HG02973 (cell line): ENCODE data around the gene CACTIN.
"Not testable (repeated sequence)": the region's sequence is repeated elsewhere in the genome, so short reads cannot be mapped to it uniquely, and the experiment has no call there.

Experiments
- ATAC-seq: cut with Tn5 transposase; IDR thresholded peaks from one replicate; pipeline ENCODE4 v1.9.1; 2021; ENCODE audit warnings: moderate library complexity; ENCODE audit not compliant: unreplicated experiment

The CACTIN gene

DNA sequence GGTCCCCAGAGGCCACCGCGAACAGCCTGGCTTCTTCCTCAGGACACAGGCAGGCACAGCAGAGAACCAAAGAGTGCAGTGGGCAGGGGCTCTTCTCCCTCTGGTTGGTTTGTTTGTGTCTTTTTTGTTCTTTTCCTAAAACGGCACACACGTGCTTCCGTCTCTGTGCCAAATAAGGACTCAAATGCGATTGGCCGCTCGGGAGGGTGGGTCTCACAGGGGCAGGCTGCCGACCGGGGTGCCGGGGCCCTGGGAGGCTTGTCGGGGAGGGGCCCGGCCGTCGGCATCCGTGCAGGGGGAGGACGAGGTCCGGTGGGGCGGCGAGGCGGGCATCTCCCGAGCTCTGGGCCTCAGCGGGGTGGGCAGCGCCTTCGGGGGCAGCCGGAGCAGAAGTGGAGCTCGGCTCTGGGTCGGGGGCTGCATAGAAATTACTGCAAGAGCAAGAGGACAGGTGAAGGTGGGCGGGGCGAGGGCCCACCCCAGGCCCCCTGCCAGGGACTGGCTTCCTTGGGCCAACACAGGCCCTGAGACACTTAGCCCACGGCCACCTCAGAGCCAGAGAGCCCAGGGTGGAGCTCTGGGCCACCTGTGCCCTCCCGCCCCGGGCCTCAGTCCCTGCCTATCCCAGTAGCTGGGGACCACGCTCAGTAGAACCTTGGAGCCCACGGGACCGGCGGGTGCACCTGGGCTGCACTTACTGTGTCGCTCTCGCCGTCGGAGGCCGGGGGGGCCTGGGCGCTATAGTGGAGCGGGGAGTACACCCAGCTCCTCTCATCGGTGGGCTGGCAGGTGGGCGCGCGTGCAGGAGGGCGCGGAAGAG lies 6.4 kb upstream of the CACTIN start:
- ATAC-seq: no peak

DNA sequence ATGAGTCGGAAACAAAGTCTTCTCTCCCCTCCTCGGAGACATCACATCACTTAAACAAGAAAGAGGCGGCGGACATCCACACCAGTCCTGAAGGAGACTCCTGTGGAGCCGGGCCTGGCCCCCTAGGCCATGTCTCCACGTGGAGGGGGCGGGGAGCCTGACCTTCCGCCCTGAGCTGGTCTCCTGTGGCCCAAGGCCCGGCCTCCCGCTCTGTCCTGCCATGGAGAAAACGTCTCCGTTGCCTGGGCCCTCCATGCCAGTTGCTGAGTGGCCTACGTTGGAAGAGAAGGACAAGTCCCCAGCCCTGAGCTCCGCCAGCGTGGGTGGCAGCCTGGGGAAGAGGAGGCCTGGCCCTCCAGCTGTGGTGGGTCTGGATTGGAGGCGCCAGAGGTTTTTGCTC lies 5.5 kb upstream of the CACTIN start:
- ATAC-seq: no peak

DNA sequence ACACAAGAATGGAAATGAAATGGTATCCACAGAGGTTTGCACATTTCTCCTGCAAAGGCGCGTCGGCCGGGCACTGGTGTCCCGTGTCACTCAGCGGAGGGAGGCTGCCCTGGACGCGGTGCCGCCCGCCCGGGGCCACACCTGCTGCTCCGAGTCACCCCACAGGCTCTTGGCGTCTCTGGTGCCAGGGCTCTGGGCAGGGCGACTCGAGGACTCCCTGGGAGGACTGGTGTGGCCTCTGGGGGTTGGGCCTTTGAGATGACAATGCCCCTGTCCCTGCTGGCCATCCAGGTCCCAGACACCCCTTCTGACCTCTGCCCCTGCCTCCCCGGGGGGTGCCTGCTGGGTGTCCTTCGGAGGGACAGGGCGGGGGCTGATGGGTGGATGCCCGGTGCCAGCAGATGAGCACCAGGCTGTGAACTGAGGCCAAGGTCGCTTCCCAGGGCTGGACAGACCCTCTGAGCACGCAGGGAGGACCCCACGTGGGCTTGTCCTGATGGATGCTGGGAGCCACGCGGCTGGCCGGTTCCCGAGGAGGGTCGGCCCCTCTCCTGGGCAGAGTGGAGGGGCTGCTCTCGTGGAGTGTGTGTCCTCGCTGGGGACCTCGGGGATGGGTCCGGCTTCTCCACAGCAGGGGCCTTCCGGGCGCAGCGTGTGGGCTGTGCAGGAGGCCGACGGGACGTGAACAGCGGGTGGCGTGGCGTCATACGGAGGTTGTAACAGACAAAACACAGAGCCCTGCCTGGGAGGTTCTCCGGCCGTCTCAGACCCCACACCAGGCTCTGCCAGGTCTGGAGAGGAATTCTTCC lies 4.7 kb upstream of the CACTIN start:
- ATAC-seq: no peak

DNA sequence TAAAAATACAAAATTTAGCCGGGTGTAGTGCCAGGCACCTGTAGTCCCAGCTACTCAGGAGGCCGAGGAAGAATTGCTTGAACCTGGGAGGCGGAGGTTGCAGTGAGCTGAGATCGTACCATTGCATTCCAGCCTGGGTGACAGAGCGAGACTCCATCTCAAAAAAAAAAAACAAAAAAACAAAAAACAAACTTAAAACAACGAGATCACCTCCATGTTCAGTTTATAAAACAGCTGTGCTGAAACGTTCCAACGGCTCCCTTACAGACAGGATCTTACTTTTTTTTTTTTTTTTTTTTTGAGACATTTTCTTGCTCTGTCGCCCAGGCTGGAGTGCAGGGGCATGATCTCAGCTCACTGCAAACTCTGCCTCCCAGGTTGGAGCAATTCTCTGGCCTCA lies 2.2 kb upstream of the CACTIN start:
- ATAC-seq: not testable (repeated sequence)

DNA sequence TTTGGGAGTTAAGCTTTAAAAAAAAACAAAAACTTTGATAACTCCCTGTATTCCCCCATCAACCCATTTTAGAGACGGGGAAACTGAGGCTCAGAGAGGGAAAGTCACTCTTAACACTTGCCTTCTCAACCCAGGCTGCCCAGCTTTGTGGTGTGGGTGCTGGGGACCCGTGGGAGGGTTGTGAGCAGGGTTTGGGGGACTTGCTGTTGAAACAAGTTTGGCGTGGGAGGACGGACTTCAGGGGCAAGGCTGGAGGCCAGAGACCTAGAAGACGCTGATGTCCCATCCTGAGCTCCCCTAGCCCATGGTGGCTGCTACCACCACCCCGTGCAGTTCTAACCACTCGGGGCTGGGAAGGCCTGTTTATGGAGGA lies 747 bp upstream of the CACTIN start:
- no peak for ATAC-seq

DNA sequence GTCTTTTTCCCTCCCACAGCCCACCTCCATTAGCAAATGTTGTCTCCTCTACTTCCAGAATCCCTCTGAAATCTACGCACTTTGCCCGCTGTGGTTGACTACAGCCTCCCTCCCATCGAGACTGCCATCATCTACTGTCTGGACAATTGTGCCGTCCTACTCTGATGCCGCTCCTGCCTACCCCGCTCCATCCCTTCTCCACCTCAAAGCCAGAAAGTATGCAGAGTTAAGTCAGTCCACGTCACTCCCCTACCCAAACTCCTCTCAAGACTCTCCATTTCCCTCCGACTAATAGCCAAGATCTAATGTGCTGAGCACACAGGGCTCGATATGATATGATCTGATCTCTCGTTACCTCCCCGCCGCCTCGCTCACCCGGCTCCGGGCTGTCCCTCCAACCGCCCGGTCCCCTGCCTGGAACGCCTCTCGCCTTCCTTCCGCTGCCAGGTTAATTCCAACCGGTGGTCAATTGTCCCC lies 556 bp downstream of the CACTIN start:
- ATAC-seq: no peak

DNA sequence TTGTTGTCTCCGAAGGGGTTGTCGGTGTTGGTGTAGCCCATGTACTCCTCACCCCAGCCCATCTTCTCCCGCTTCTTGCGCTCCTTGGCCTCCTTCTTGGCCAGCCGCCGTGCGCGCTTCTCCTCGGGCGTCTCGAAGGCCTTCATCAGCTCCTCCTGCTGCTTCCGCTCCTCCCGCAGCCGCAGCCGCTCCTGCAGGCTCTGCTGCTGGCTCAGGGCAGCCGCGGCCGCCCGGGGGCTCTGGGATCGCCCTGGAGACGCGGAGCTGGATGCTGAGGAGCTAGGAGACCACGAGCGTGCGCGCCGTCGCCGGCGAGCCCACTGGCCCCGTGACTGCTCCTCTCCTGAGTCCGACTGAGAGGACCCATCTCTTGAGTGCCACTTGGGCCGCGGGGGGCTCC lies 2.9 kb downstream of the CACTIN start:
- ATAC-seq: no peak

DNA sequence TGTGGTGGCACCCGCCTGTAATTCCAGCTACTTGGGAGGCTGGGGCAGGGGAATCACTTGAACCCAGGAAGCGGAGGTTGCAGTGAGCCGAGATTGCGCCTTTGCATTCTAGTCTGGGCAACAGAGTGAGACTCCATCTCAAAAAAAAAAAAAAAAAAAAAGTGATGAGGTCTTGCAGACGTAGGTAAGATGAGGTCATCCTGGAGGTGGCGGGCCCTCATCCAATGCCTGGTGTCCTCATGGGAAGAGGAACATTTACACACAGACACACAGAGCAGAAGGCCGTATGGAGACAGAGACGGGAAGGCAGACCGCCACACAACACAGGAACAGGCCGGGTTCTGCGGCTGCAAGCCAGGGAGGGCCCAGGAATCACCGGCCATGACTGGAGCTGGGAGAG lies 4.4 kb downstream of the CACTIN start:
- no peak for ATAC-seq

DNA sequence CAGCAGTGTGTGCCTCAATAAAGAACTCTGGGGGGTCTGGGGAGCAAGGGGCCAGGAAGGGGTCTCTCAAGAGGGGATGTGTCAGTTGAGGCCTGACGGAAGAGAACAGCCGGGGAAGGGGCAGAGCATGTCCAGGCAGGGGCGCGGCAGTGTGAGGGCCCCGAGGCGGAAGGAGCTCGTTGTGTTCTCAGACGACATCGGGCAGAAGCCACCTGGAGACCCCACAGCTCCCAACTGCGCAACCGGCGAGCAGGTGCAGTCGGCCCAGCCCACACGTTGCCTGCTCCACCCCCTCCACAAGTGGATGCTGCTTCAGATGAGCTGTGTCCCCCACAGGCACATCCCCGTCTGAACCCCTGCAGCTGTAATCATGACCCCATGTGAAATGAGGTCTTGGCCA lies 4.9 kb downstream of the CACTIN start:
- ATAC-seq: no peak

DNA sequence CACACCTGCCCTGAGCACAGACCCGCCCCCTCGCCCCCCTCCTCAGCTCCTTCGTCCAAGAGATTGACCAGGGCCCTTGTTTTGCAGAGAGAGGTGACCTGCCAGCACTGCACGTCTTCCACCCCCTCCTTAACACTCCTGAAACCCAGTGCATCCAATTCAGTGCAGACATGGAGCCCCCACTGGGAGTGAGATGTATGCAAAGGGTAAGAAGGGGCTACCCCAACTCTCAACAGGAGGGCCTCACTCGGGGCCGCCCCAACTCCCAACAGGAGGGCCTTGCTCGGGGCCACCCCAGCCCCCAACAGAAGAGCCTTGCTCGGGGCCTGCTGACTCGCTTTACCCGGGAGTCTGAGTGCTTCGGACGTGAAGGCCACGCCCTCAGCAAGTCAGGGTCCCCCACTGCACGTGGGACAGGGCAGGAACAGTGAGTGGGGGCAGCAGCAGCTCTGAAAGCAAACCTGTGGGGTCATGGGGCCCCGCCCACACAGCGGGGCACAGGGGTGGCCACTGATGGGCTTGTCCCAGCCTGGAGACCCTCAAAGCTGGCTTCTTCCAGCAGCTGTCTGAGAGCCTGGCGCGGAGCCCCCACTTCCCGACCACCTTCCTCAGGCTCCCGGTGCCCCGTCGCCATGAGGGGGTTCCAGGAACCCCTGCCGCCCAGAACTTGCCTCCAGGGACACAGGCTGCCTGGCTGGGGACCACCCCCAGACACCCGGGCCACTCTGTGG lies 5.6 kb downstream of the CACTIN start:
- no peak for ATAC-seq

DNA sequence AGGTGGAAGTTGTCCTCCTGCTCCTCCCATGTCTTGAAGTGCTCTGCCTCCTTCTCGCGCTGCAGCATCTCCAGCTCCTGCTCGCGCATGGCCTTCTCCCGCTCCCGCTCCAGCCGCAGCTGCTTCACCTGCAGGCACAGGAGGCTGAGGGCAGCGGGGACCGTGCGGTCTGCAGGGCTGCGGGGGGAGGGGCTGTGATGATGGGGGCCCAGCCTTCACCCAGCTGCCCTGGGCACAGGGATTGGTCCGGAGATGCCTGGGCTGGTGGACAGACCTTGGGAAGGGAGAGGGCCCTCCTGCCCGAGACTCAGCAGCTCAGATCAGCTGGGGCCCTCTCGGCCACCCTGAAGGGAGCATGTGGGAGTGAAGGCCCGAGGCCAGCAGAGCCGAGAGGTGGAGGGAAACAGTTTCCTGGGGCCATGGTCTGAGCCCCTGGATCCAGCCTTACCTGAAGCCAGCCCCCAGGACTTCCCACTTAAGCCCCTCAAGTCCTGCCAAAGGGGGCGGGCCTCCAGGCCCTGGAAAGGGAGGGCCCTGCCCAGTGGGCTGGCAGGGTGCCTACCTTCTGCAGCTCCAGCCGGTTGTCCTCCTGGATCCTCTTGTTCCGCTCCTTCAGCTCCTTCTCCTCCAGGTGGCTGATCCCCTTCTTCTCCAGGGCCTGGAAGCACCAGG lies 6.3 kb downstream of the CACTIN start:
- no peak for ATAC-seq

DNA sequence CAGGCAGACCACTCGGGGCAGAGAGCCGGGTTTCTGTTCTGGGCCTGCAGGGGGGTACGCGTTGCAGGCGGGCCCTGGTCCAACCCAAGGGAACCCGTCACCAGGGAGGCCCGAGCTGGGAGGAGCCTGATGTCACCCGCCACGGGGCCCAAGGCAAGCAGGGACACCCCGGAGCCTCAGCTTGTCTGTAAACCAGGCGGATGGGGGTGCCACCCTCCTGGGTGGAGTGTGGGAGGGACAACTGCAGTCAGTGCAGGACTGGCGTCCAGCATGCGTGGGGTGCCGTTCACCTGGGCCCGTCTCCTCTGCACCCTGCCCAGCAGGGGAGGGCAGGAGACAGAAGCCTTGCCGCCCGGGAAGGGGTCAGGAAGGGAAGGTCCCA lies 7.0 kb downstream of the CACTIN start:
- ATAC-seq: no peak

DNA sequence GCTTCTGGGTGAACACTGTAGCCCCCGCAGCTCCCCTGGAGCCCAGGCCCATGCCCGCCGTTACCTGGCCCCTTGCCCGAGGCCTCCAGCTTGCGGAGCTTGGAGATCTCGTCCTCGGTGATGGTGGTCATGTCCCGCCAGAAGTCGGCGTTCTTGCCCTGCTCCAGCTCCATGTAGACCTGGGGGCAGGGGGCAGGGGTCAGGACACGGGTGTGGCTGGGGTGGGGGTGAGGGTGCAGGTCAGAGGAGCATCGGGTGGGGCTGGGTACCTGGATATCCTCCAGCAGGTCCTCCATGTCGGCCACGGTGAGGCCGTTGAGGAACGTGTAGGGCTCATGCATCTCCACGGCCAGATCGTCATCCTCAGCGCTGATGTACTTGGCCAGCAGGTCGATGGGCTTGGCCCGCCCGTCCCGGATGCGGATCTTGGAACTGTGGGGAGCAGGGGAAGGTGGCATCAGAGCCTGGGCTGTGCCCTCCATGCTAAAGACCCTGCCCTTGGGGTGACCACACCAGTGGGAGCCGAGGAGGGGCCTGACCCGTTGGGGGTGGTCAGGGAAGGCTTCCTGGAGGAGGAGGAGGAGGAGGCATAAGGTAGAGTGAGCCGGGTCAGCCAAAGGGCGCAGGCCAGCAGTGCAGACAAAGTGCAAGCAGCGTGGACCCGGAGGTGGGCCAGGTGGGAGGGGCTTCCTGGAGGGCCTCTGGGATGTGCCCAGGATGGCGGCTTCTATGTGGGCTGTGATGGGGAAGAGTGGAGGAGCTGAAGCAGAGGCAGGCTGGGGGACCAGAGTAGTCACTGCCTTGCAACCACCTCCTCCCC lies 7.6 kb downstream of the CACTIN start:
- no peak for ATAC-seq

DNA sequence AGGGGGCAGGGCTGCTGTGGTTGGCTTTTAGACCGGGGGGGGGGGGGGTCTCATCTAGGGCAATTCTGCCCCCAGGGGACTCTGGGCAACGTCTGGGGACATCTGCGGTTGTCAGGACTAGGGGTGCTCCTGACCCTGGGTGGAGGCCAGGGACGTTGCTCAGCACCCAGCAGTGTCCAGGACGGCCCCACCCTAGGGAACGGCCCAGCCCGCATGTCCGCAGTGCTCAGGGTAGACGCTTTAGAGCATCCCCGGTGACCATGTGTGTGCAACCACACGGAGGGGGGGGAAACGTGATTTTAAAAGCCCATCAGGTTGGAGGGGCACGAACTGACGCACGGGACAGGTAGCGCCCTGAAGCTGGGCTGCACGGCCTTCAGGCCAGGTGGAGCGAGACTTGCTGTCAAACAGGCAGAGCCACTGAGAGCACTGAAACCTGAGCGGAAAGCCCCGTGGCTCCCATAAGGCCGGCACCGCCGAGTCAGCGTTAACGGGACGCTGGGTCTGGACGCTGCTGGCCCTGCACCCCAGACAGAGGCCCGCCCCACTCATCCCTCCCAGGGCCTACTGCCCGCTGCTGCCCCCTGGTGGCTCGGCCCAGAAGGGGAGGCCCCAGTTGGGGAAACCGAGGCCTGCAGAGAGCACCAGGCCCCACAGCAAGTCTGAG lies 8.3 kb downstream of the CACTIN start:
- no peak for ATAC-seq

DNA sequence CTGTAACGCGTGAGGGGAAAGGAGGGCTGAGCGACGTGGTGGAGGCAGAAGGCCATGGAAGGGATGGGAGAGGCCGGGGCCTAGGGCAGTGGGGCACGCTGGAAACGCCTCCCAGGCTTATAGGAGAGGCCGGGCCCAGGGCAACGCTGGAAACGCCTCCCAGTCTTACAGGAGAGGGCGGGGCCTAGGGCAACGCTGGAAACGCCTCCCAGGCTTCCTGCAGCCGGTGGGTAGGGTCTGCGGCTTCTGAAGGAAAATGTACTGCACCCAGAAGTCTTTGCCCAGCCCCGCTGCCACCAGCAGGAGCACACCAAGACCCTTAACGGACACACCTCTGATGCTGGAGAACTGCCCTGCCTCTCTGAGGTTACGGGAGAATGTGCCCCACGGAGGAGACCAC lies 9.1 kb downstream of the CACTIN start:
- no peak for ATAC-seq

DNA sequence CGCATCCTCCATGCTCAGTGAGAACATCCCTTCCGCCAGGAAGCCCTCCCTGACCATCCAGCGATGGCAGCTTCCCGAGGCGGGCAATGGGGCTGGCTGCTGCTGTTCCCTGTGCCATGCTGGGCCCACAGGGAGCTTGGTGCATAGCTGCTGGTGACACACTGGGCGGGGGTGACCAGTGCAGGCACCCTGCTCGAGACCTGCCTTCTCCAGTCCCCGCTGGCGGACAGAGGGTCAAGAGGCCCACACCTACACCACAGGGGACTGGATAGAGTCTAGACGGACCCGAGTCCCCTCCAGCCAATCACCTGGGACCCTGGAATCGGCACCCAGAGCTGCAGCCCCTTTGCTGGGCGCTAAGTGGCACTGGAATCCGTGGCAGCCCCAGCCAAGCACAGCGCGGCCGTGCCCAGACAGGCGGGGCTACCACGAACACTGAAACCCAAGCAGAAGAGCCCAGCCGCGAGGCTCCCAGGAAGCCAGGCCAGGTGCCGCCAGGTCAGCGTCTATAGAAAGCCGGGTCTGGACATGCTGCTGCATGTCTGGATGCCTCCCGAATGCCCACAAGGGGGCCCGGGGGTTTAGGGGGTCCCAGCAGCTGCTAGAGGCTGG lies 11.0 kb downstream of the CACTIN start:
- no peak for ATAC-seq

DNA sequence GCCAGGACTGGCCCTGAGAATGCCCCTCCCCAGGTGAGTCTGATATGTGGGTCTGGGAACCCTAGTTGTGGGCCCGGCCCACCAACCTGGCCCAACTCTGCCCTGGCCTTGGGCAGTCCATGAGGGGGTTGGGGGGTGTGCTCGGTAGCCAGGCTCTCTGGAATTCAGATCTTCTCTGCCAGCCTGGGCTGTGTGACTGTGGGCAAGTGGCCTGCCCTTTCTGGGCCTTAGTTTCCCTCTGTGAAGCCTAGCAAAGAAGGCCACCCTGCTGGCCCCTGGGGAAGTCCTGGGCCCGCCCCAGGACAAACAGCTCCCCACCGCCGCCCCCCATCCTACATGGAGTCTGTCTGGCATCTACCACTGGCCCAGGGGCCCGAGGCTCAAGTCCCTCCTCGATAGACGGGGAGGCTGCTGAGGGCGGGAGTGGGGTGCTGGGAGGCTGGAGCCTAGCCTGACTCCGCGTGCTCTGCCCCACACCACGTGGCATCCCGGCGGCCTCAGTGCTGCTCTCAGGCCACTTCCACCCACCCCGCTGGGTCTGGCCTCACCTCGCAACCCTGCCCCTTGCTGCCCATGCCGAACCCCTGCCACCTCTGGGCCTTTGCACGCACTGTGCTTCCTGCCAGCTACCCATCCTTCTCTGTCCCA lies 11.6 kb downstream of the CACTIN start:
- no peak for ATAC-seq

DNA sequence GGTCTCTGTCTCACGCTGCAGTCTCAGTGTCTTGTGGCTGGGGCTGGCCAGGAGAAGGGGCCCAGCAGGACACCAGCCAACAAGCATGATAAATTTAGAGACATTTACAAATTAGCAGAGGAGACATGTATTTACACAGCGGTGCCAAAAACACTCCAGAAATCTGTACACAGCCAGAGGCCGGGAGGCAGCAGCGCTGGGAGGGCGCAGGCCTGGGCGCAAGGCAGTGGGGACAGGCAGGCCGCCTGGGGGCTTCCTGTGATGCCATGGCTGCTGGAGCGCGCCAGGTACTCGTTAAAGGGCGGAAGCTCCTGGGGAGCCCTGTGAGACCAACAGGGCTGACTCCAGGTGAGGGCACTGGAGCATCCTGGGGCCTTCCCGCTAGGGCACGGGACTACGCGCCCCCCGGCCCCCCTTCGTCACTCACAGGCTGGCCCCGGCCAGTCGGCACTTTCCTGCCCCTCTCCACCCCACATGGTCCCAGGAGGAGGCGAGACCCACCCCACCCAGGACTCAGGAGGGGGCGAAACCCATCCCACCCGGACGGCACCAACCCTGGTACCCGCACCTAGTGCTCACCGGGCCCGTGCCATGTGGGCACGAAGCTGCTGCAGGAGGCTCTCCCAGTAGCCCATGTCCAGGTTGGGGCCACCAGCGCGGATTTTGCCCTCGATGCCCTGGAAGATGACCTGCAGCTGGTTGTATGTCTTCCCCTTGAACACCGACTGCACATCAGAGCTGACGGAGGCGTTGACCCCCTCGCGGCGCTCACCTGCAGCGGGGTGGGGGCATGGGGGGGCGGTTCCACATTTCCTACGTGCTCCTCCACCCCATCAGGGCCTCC lies 12.6 kb downstream of the CACTIN start:
- no peak for ATAC-seq
